HG02885 (cell line): ENCODE measurements around the gene CHST14.

ENCODE experiments used
- ATAC-seq: cut with Tn5 transposase; IDR thresholded peaks from one replicate; pipeline ENCODE4 v1.9.1; 2021; ENCODE audit warnings: mild to moderate bottlenecking; ENCODE audit not compliant: unreplicated experiment, poor library complexity

CHST14 gene

DNA sequence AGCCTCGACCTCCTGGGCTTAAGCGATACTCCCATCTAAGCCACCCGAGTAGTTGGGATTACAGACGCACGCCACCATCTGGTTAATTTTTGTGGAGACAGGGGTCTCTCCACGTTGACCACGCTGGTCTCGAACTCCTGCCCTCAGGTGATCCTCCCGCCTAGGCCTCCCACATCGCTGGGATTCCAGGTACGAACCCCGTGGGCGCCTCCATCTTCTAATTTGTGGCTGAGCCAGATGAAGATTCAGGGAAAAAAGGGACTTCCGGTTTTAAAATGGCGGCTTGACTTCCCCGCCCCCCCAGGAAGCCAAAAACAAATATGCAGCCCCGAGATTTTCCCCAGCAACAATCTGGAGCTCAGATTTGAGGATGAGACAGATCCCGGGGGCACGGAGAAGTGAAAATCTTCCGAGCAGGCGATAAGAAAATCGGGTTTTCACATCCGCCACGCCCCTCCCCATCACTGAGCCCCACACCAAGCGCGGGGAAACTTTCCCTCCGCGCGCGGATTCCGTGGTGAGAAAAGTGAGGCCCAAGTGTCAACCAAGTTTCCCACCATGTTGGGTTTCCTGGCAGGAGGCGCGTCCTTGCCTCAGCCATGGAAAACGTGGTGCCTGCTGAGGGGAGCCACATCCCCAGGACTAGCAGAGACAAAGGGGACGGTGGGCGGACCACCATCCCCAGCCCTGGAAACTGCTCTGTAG, 15.4 kb downstream of the CHST14 start:
- no peak for ATAC-seq

DNA sequence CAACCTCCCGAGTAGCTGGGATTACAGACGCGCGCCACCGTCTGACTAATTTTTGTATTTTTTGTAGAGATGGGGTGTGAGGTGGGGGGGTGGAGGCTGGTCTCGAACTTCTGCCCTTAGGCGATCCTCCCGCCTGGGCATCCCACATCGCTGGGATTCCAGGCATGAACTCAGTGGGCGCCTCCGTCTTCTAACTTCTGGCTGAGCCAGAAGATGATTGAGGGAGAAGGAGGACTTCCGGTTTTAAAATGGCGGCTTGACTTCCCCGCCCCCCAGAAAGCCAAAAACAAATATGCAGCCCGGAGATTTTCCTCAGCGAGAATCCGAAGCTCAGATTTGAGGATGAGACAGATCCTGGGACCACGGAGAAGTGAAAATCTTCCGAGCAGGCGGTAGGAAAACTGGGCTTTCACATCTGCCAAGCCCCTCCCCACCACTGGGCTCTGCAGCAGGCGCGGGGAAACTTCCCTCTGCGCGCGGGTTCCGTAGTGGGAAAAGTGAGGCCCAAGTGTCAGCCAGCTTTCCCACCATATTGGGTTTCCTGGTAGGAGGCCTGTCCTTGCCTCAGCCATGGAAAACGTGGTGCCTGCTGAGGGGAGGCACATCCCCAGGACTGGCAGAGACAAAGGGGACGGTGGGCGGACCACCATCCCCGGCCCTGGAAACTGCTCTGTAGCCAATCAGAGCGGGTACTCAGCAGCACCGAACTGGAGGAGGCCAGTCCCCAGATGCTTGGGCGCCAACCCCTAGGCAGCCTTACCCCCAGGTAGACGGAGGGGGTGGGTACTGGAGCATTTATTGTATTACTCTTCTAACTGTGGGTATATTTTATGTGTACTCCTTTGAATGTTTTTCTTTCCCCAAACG, 17.3 kb downstream of the CHST14 start:
- ATAC-seq, result no peak

DNA sequence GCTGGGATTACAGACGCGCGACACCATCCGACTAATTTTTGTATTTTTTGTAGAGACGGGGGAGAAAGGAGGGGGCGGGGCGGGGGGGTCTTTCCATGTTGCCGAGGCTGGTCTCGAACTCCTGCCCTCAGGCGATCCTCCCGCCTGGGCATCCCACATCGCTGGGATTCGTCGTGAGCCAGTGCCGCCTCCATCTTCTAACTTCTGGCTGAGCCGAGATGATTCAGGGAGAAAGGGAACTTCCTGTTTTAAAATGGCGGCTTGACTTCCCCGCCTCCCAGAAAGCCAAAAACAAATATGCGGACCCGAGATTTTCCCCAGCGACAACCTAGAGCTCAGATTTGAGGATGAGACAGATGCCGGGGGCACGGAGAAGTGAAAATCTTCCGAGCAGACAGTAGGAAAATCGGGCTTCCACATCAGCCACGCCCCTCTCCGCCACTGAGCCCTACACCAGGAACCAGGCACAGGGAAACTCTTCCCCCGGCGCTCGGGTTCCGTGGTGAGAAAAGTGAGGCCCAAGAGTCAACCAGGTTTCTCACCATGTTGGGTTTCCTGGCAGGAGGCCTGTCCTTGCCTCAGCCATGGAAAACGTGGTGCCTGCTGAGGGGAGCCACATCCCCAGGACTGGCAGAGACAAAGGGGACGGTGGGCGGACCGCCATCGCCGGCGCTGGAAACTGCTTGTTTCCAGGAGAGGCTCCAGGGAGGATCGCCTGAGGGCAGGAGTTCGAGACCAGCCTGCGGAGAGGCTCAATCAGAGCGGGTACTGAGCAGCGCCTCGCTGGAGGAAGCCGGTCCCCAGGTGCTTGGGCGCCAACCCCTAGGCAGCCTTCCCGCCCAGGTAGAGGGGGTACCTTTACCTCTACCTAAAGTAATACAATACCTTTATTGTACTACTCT, 18.7 kb downstream of the CHST14 start:
- no peak for ATAC-seq

DNA sequence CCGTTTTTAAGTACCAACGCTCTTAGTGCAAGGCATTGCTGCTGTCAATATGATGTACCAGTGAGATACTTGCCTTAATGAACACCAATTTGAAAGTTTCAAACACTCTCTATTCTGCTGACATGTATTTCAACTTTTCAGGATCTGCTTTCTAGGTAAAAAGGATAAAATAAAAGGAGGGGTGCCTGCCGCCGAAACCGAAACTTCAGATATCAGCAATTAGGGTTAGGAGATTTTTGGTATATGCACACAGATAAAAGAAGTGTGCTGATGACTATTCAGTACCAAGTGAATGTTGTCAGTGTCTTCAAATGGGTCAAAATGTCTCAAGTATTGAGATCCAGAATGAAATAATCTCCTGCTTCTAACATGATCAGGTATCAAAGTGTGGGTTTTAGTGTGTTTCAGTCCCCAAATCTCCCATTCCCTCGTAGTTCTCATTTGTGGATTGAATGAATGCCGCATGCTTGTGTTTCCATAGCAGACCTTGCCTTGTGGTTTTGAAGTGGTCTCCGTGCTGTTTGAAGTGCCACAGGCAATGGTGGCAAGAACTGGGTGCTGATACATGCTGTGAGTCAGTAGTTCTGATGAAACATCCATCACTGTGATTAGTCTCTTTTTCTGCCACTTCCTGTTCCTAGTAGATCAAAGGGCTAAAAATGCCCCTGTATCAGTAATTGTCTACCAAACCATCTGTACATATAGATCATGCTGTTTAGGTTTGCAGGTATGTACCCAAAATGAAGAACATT, 22.5 kb downstream of the CHST14 start:
- ATAC-seq, result no peak

DNA sequence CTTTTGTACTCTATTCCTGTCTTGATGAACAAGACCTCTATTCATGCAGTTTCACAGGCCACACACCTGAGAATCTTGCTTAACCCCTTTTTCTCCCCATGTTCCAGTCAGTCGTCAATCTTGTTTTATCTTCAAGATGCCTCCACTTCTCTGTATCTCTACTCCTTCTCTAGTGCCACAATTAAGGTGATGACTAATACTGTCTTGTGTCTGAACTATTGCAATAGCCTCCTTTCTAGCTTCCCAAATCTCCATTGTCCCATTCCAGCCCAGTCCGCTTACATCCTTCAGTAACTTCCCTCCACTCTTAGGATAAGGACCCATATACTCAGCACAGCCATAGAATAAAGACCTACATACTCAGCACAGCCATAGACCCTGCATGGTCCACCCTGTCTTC, 24.7 kb downstream of the CHST14 start:
- ATAC-seq, result no peak

DNA sequence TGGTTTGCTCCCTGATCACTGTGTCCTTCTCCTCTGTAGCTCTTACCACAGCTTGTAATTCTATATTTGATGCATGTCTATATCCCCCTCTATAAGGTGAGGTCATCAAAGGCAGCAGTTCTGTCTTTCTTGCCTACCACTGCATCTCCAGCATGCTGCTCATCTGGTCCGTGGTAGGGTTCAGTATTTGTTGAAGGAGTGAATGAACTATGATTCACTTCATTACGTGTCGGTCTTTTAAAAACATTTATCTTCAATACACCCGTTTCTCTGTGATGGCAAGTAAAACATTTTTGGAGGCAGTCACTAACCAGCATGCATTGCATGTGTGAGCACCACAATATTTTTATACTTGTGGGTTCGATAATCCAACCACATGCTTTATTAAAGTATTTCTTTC, 27.6 kb downstream of the CHST14 start:
- no peak for ATAC-seq

DNA sequence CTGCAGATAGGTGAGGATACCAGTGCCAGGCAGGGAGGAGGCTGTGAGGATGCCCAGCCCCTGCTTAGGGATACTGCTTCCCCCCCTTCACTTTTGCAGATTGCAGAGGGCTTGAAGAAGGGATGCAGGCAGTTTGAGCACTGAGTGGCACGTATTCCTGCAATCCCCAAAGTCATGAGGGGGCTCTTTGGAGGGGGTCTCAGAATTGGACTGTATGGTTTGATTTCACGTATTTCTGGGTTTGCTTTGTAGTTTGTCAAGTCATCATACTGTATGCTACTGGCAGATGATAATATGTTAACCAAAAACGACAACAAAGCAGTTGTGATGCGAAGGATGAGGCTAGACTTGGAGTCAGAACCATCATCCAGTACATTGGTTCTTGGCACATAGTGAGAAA, 28.1 kb downstream of the CHST14 start:
- ATAC-seq, result no peak

DNA sequence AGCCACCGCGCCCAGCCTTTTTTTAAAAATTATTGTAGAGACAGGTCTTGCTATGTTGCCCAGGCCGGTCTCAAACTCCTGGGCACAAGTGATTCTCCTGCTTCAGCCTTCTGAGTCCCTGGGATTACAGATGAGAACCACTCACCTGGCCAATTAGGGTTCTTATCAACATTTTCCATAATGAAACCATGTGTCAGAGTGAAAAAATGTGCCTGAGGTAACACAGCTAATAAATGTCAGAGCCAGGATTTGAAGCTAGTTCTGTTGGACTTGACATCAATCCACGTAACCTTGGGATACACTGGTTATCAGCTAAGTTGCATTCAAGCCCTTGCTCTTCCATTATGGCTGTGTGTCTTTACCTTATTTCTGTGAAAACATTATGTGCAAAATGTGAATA, 29.1 kb downstream of the CHST14 start:
- ATAC-seq, result no peak

DNA sequence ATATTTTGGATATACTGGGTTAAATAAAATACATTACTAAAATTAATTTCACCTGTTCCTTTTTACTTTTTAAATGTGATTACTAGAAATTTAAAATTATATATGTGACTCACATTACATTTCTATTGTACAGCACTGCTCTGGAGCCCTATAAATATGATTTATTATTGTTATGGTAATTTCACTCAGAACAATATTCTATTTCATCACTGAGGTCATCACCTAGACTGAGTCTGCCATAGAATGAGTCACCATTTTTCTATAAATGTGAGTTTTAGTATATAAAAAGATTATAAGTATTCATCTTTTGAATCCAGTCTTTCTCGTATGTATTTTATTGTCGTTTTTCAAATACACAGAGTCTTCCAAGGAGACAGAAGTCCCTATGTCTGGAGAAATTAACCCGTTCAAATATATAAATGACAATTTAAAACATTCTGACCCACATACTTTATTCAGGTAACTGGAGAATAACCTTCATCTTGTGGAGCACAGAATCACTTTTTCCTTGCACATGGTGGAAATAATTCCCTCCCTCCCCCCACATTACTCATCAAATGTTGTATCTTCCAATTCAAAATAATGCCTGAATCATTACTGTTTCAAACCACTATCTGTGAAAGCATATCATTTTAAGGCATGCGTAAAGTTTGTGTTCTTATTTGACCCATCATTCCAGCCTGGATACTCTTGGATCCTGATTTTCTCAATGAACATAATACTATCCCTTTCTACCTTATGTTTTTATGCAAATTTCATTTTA, 30.0 kb downstream of the CHST14 start:
- ATAC-seq, result no peak

DNA sequence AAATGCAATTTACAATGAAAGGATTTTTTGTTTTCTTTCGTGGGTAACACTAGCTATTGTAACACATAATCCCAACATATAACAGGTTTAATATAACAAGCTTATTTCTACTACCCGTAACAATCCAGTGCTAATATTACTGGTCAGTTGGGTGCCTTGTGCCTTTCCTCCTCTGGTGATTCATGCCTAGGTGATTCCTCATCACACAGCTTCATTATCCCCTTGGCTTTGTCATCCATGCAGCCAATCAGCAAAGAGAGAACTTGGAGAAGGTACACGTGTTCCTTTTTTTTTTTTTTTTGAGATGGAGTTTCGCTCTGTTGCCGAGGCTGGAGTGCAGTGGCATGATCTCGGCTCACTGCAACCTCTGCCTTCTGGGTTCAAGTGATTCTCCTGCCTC, 30.7 kb downstream of the CHST14 start:
- no peak for ATAC-seq

DNA sequence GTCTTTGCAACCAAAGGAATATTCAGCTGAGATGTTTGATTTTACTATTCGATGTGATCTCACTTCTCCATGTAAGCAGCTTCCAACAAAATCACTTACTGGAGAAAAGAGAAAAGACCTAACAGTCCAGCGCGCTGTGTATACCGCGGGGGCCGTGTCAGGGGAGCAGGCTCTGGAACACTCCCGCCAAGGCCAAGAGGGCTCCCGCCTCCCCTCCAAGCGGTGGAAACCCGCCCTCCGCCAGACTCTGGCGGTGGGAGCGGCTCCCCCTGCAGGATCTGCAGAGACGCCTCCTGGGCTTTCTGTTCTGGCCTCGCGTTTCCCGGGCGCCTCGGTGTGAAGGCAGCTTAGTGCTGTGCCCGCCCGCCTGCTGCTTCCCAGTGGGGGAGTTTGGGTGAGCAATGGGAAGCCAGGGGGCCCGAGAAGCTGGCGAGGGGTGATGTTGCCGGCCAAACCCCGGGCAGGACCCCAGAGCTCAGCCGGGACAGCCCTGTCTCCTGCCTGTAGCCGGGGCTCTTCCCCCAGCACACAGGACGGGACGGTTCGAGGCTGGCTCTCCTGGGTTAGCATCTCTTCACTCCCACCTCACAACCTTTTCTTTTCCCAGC, 36.3 kb downstream of the CHST14 start:
- peak; percentile 51 for ATAC-seq

DNA sequence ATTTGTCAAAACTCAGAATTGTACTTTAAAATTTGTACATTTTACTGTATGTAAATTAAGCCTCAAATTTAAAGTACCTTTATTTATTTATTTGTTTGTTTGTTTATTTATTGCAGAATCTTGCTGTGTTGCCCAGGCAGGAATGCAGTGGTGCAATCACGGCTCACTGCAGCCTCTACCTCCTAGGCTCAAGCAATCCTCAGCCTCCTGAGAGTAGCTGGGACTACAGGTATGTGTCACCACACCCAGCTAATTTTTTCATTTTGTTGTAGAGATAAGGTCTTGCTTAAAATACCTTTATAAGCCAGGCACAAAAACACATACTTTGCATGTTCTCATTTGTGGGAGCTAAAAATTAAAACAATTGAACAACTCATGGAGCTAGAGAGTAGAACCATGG, 37.4 kb downstream of the CHST14 start:
- ATAC-seq, result no peak

DNA sequence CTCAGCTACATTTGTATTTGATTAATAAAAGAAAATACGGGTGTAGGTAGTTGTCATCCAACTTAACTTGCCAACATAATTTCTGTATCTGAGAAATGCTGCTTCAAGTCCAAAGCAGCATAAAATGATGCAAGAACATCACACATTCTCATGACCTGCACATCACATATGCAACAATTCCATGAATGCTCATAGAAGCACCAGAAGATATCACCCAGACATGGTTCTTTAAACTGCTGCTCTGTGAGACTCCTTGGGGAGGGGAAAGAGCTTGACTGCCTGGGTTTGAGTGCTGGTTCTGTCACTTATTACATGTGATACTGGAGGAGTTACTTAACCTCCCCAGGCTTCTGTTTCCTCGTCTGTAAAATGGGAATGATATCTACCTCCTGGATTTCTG, 39.4 kb downstream of the CHST14 start:
- no peak for ATAC-seq

DNA sequence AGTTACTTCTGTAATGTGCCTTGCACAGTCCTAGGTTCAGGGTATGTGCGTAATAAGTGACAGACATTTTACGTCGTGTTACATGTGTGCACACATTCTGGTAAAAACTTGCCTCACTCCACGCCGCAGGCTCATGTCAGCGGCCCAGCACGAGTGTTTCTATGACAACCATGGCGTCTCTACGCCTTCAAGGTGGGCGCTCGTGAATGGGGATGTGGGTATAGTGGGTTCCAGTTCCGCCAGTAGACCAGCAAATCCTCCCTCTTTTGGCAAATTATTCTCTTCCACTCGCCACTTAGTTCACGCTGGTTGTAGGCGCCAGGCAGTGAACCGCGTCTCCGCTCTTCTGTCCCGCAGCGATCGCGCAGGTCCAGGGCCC, 40.3 kb downstream of the CHST14 start:
- peak; percentile 45 for ATAC-seq

DNA sequence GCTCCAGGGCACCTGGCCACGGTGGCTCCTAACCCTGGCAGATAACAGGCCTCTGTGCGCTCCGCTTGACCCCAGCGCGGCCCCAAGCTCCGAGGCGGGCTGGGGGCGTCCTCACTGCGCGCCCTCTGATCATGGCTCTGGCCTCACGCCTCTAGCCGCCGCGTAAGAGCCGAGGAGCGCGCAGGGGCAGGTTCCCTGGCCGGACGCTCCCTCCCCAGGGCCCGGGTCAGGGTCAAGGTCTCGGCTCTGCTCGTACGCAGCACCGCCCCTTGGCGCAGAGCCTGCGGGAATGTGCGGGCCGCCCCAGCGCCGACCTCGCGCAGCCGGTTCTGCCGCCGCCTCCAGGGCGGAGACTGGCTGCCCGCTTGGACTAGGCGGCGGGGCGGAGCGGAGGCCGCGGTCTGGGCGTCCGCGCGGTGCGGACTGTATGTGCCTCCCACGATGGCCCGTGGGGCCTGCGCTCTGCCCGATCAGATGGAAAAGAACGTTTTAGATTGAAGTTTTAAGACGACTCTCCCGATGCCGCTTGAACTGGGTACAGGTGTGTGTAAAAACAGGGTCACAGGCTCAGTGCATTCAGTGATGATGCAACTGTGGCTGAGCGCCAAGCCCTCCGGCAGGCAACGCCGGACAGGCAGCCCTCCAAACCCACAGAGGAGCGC, 40.8 kb downstream of the CHST14 start:
- peak; percentile 70 for ATAC-seq

DNA sequence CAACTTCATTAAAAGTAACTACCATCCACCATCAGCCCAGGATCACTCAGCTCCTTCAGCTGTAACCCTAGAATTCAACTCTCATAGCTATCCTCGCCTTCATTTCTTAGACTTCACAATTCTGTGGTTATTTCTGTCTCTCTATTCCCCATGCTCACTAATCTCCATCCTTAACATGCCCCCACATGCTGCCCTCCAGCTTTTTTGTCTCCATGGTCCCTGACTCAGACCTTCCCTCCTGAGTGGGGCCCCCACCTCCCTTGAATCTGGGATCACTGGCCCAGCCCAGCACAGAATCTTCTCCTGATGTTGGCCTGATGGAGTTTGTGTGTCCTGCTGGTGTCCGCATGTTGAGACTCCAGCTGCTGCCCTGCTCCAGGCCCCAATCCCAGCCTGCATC, 41.7 kb downstream of the CHST14 start:
- ATAC-seq, result no peak

DNA sequence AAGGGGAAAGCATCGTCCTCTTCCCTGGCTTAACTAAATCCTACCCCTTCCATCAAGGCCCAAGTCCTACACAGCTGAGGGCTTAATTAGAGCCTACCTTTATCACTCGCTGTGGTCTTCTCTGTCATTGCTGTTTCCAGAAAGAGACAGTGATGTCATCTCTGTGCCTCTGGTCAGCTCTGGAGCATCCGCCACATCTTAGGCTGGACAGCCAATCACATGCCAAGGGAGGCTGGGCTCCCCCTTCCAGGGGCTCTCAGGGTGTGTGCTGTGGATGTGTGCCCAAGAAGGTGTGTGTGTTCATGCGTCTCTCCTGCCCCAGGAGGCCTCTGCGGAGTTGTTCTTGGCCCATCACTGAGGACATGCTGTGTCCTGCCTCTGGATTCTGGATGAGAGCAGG, 42.8 kb downstream of the CHST14 start:
- no peak for ATAC-seq

DNA sequence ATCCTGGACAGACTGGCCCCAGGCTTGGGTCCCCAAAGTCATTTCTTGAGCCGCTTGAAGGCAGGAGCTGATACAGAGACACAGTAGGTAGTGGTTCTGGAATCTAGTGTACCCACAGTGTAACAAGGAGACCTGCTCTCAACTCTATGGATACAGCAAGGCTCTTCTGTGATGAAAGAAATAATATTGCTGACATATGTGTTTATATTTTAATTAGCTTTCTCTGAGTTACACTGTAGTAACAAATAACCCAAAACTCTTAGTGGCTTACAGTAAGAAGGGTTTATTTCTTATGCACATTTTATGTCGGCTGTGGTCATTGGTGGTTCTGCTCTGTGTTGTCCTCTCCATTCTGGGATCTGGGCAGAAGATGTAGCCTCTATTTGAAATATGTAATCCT, 45.5 kb downstream of the CHST14 start:
- ATAC-seq, result no peak
